Prostate gland (tissue), 2 donors: ENCODE measurements around the gene PRKG1.

Experiments used
- CTCF ChIP-seq, 4 experiments: fragments of 200-600 bp in 2 of 4; fragments of 450-650 bp in 2 of 4; sonication (generic) in 2 of 4; IDR thresholded peaks; 1 replicate in 3 of 4; 2 replicates in 1 of 4; pipeline ENCODE4 v1.5.1; 2016 to 2019; ENCODE audit warnings: antibody characterized with exemption in 4 of 4, mild to moderate bottlenecking in 2 of 4, moderate library complexity in 2 of 4
- POLR2AphosphoS5 ChIP-seq: sonication (generic); formaldehyde crosslinking; IDR thresholded peaks from one replicate; pipeline ENCODE4 v1.6.1; 2017; ENCODE audit warnings: antibody characterized with exemption

DNA sequence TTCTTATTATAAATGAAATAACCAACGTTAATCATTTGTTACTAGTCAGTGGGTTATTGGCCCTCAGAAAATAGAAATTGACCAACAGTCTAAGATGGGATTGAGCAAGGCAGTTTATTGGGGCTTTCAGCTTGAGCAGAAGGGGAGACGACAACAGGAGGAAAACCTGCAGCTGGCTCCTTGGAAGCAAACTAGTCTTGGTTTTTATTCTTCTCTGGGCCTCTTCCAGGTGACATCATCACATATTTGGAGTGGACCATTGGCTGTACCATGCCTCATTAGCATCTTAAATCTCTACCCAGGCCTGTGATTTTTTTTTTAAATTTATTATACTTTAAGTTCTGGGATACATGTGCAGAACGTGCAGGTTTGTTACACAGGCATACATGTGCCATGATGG, 684.1 kb downstream of the PRKG1 start:
- no peak for TF ChIP-seq CTCF (IDR thresholded peaks at IDR 0.05)
- no peak for TF ChIP-seq POLR2AphosphoS5
